Endodermal cell (in vitro differentiated cells): ENCODE data around the gene TMEM207. TPM values are rescaled to one million over a fixed set of nuclear protein-coding genes. Genes with fewer than 3 reads are reported as not detected.

ENCODE experiments used
- DNase-seq: peaks from one replicate; pipeline ENCODE4 v3.0.0-alpha.2; 2017
- H3K27ac ChIP-seq: 2 replicates; pipeline ENCODE4 v1.5.1; 2013; ENCODE audit warnings: mild to moderate bottlenecking, low read depth, low read length, moderate library complexity
- H3K27me3 ChIP-seq: 2 replicates; pipeline ENCODE4 v1.6.1; 2013; ENCODE audit warnings: mild to moderate bottlenecking, low read length, moderate library complexity; ENCODE audit not compliant: insufficient read depth, control insufficient read depth, poor library complexity, severe bottlenecking
- H3K36me3 ChIP-seq: 2 replicates; pipeline ENCODE4 v1.7.0; 2013; ENCODE audit warnings: mild to moderate bottlenecking, low read length, moderate library complexity; ENCODE audit not compliant: control insufficient read depth, insufficient read depth
- H3K4me1 ChIP-seq: one replicate; pipeline ENCODE4 v1.7.0; 2013; ENCODE audit warnings: low read length; ENCODE audit not compliant: control insufficient read depth, insufficient read depth
- H3K4me3 ChIP-seq: 2 replicates; pipeline ENCODE4 v1.5.1; 2013; ENCODE audit warnings: mild to moderate bottlenecking, low read length, moderate library complexity
- H3K9ac ChIP-seq: 2 replicates; pipeline ENCODE4 v1.6.1; 2013; ENCODE audit warnings: mild to moderate bottlenecking, low read length, moderate library complexity; ENCODE audit not compliant: poor library complexity, severe bottlenecking; ENCODE audit errors: extremely low read depth
- H3K9me3 ChIP-seq: 2 replicates; pipeline ENCODE4 v1.6.1; 2013; ENCODE audit warnings: mild to moderate bottlenecking, low read length, moderate library complexity; ENCODE audit not compliant: control insufficient read depth
- H3K27ac Mint-ChIP-seq: 2 replicates; pipeline ENCODE4 v1.8.0; 2020; ENCODE audit warnings: mixed read lengths
- H3K27me3 Mint-ChIP-seq: 2 replicates; pipeline ENCODE4 v1.8.0; 2021; ENCODE audit warnings: mild to moderate bottlenecking, mixed read lengths; ENCODE audit not compliant: insufficient read depth
- H3K36me3 Mint-ChIP-seq: 2 replicates; pipeline ENCODE4 v1.8.0; 2020; ENCODE audit warnings: low read depth, mixed read lengths
- H3K4me1 Mint-ChIP-seq: 2 replicates; pipeline ENCODE4 v1.8.0; 2020; ENCODE audit warnings: mixed read lengths
- H3K4me3 Mint-ChIP-seq: 2 replicates; pipeline ENCODE4 v1.8.0; 2020; ENCODE audit warnings: mild to moderate bottlenecking, moderate library complexity, mixed read lengths
- H3K9me3 Mint-ChIP-seq: 2 replicates; pipeline ENCODE4 v1.8.0; 2020; ENCODE audit warnings: mild to moderate bottlenecking, mixed read lengths
- CTCF ChIP-seq: fragments of 200-600 bp; sonication (generic); conservative IDR thresholded peaks from 2 replicates; pipeline ENCODE4 v1.5.0; 2021; ENCODE audit warnings: antibody characterized with exemption, mild to moderate bottlenecking
- WGBS, 2 experiments: methylation state at CpG; one replicate each; pipeline versions ENCODE4 v1.1.5 to v1.1.7; 2013; ENCODE audit warnings: missing lambda C conversion rate in 2 of 2, mixed read lengths in 1 of 2; ENCODE audit not compliant: insufficient coverage in 1 of 2, insufficient read length in 1 of 2; 5-methylcytosine and 5-hydroxymethylcytosine counted together
- total RNA-seq, 2 donors: library from RNA; stranded (reverse); fragmentation: NEBNext Ultra II Directional in 1 of 2; extraction: Animal tissue kit (Norgen Biotek cat#: 25700) in 1 of 2; gene quantifications; 2 replicates in 1 of 2; 3 replicates in 1 of 2; pipeline ENCODE4 v1.2.1, GENCODE V29; 2021

The TMEM207 gene
- total RNA-seq, 2 donors from 2014 or later, result not detected

DNA sequence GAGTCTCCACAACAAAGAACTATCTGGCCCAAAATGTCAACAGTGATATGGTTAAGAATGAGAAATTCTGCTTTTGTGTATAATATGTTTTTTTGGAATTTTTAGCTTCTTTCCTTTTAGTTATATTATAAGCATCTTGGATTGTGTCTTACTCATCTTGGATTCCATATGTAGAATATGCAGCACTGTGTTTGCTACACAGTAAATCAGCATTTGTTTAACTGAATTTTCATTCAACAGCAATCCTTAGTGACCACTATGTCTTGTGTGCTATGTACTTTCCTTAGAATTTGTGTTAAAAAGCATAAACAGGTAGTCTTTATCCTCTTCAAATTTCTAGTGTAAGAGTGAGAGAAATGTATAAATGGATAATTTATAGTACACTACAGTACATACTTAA lies 18.2 kb upstream of the TMEM207 start:
- Mint-ChIP-seq H3K36me3 (no peaks in the 10 kb centered on the region), H3K27ac (no peak overlapping the region), H3K9me3 (peaks cover 14% of the 10 kb centered on the region), H3K4me3 (no peak overlapping the region), H3K27me3 (no peaks in the 10 kb centered on the region), H3K4me1 (no peaks in the 10 kb centered on the region)
- Histone ChIP-seq H3K36me3 (no peaks in the 10 kb centered on the region), H3K27ac (no peak overlapping the region), H3K4me1 (no peaks in the 10 kb centered on the region), H3K4me3 (no peak overlapping the region), H3K9ac (no peak overlapping the region), H3K27me3 (no peaks in the 10 kb centered on the region), H3K9me3 (peaks cover 16% of the 10 kb centered on the region)
- no peak for DNase-seq
- TF ChIP-seq CTCF, result no peak

- H3K36me3 ChIP-seq, result no peaks in the 10 kb centered on the region
- H3K9me3 Mint-ChIP-seq, result no peaks in the 10 kb centered on the region
- no peaks in the 10 kb centered on the region for H3K27me3 ChIP-seq
- no peak overlapping the region for H3K27ac Mint-ChIP-seq
- H3K4me3 Mint-ChIP-seq, result no peak overlapping the region
- WGBS, 2 experiments, result 19% methylated on average over 2 of the region's 2 CpGs; no CpG with 5 or more reads in 1 of the 2 experiments
- peak; percentile 43 for TF ChIP-seq CTCF
- H3K27ac ChIP-seq, result no peak overlapping the region
- H3K9ac ChIP-seq, result no peak overlapping the region
- H3K4me1 Mint-ChIP-seq, result no peaks in the 10 kb centered on the region
- no peaks in the 10 kb centered on the region for H3K36me3 Mint-ChIP-seq
- H3K4me3 ChIP-seq, result no peak overlapping the region
- H3K27me3 Mint-ChIP-seq, result peaks cover 3% of the 10 kb centered on the region
- DNase-seq, result no peak
- H3K4me1 ChIP-seq, result no peaks in the 10 kb centered on the region
- H3K9me3 ChIP-seq, result no peaks in the 10 kb centered on the region
Measured at GRCh38 chr3:190458040-190458439, 8.3 kb upstream of the TMEM207 start.

- Mint-ChIP-seq H3K4me3 (no peak overlapping the region), H3K27me3 (peaks cover 3% of the 10 kb centered on the region), H3K4me1 (no peaks in the 10 kb centered on the region), H3K36me3 (no peaks in the 10 kb centered on the region), H3K27ac (no peak overlapping the region), H3K9me3 (no peaks in the 10 kb centered on the region)
- H3K9me3 ChIP-seq, result no peaks in the 10 kb centered on the region
- no peaks in the 10 kb centered on the region for H3K27me3 ChIP-seq
- TF ChIP-seq CTCF, result no peak
- DNase-seq, result no peak
- no peaks in the 10 kb centered on the region for H3K36me3 ChIP-seq
- no peak overlapping the region for H3K27ac ChIP-seq
- no peaks in the 10 kb centered on the region for H3K4me1 ChIP-seq
- H3K9ac ChIP-seq, result no peak overlapping the region
- no peak overlapping the region for H3K4me3 ChIP-seq
- WGBS, 2 experiments, result 98 to 100% methylated on average over 1 of the region's 1 CpG
Measured at GRCh38 chr3:190456770-190457169, 7.1 kb upstream of the TMEM207 start.
